H1 (cell line): ENCODE results near the gene C1orf116. TPM values are rescaled to one million over a fixed set of nuclear protein-coding genes. Genes with fewer than 3 reads are reported as not detected.

Experiments
- CTCF ChIA-PET: fragments of 300-600 bp; sonication (Branson Sonifier 250); formaldehyde crosslinking; loops from one replicate; lab custom pipeline; 2021; ENCODE audit not compliant: partially characterized antibody; lab: Charles Lee
- POLR2A ChIA-PET: fragments of 300-600 bp; sonication (Branson Sonifier 250); formaldehyde crosslinking; loops from one replicate; lab custom pipeline; 2021; ENCODE audit warnings: inconsistent platforms; ENCODE audit not compliant: partially characterized antibody; lab: Charles Lee
- DNase-seq, 2 experiments: peaks; one replicate each; pipeline versions ENCODE4 v3.0.0 to v3.0.0-alpha.2; 2010 to 2022; ENCODE audit warnings: low spot score in 2 of 2, low read depth in 1 of 2, mixed read lengths in 1 of 2
- FAIRE-seq: peaks from 2 replicates; lab custom pipeline; 2011; peaks lifted over from hg19 to GRCh38; lab: Jason Lieb, UNC
- H2AFZ ChIP-seq: 2 replicates; pipeline ENCODE4 v1.8.1; 2012; ENCODE audit warnings: low read length, inconsistent platforms
- H2AK5ac ChIP-seq: 2 replicates; pipeline ENCODE4 v1.6.1; 2013; ENCODE audit warnings: low read depth, low read length
- H2BK120ac ChIP-seq: replicated peaks from 2 replicates; pipeline ENCODE3; 2013; ENCODE audit warnings: low read depth, low read length, inconsistent platforms
- H2BK12ac ChIP-seq: 2 replicates; pipeline ENCODE4 v1.6.1; 2013; ENCODE audit warnings: low read depth, low read length
- H2BK15ac ChIP-seq: 2 replicates; pipeline ENCODE4 v1.6.1; 2013; ENCODE audit warnings: low read length
- H2BK20ac ChIP-seq: 2 replicates; pipeline ENCODE4 v1.6.1; 2013; ENCODE audit warnings: low read length
- H2BK5ac ChIP-seq: 2 replicates; pipeline ENCODE4 v1.6.1; 2013; ENCODE audit warnings: low read depth, low read length
- H3K14ac ChIP-seq: 2 replicates; pipeline ENCODE4 v1.6.1; 2013; ENCODE audit warnings: inconsistent platforms; ENCODE audit not compliant: insufficient read length
- H3K18ac ChIP-seq: 2 replicates; pipeline ENCODE4 v1.6.1; 2013; ENCODE audit warnings: low read length; ENCODE audit errors: extremely low read depth
- H3K23ac ChIP-seq: 2 replicates; pipeline ENCODE4 v1.6.1; 2013; ENCODE audit warnings: inconsistent platforms; ENCODE audit not compliant: insufficient read length
- H3K23me2 ChIP-seq: 2 replicates; pipeline ENCODE4 v1.6.1; 2013; ENCODE audit warnings: low read depth, low read length
- H3K27ac ChIP-seq: 2 replicates; pipeline ENCODE4 v1.6.1; 2011; ENCODE audit warnings: low read depth, low read length, inconsistent platforms
- H3K27me3 ChIP-seq, 4 experiments: replicated peaks in 1 of 4; 1 replicate in 1 of 4; 2 replicates in 3 of 4; pipeline versions ENCODE4 v1.6.1 to v1.8.1; 2011 to 2013; ENCODE audit warnings: low read length in 3 of 4, mild to moderate bottlenecking in 3 of 4, inconsistent platforms in 2 of 4, mixed read lengths in 2 of 4, moderate library complexity in 1 of 4; ENCODE audit not compliant: control insufficient read depth in 3 of 4, insufficient read depth in 3 of 4; ENCODE audit errors: extremely low read depth in 1 of 4
- H3K36me3 ChIP-seq, 4 experiments: 2 replicates each; pipeline versions ENCODE4 v1.6.1 to v1.8.1; 2011 to 2013; ENCODE audit warnings: mild to moderate bottlenecking in 4 of 4, low read length in 3 of 4, moderate library complexity in 2 of 4, control low read depth in 1 of 4, inconsistent platforms in 1 of 4; ENCODE audit not compliant: insufficient read depth in 4 of 4, control insufficient read depth in 2 of 4
- H3K4ac ChIP-seq: replicated peaks from 2 replicates; pipeline ENCODE3; 2013; ENCODE audit warnings: low read length, low read depth, mixed read lengths, inconsistent platforms; ENCODE audit not compliant: insufficient read length
- H3K4me1 ChIP-seq, 4 experiments: replicated peaks in 1 of 4; 1 replicate in 1 of 4; 2 replicates in 3 of 4; pipeline versions ENCODE4 v1.6.1 to v1.8.1; 2011 to 2013; ENCODE audit warnings: low read length in 3 of 4, inconsistent platforms in 2 of 4, mixed read lengths in 1 of 4; ENCODE audit not compliant: insufficient read depth in 4 of 4, control insufficient read depth in 3 of 4
- H3K4me2 ChIP-seq, 2 experiments: 2 replicates each; pipeline versions ENCODE4 v1.6.1 to v1.8.1; 2011 to 2013; ENCODE audit warnings: low read depth in 2 of 2, low read length in 2 of 2, control low read depth in 1 of 2, inconsistent platforms in 1 of 2, mild to moderate bottlenecking in 1 of 2; ENCODE audit not compliant: insufficient read depth in 1 of 2
- H3K4me3 ChIP-seq, 4 experiments: fragments of 200-600, 300-600 bp in 1 of 4; sonication (generic), shearing (Covaris generic), sonication (Bioruptor Twin) in 1 of 4; 2 replicates each; pipeline versions ENCODE4 v1.5.1 to v1.8.1; 2011 to 2016; ENCODE audit warnings: low read length in 4 of 4, low read depth in 3 of 4, control low read depth in 2 of 4, inconsistent platforms in 2 of 4, mild to moderate bottlenecking in 2 of 4, mixed read lengths in 1 of 4, moderate library complexity in 1 of 4; ENCODE audit not compliant: insufficient read depth in 2 of 4; ENCODE audit errors: extremely low read depth in 1 of 4
- H3K56ac ChIP-seq: replicated peaks from 2 replicates; pipeline ENCODE3; 2013; ENCODE audit warnings: low read depth, mild to moderate bottlenecking, mixed read lengths, low read length, inconsistent platforms; ENCODE audit not compliant: insufficient read length
- H3K79me1 ChIP-seq: 2 replicates; pipeline ENCODE4 v1.6.1; 2013; ENCODE audit warnings: low read depth, low read length, control low read depth
- H3K79me2 ChIP-seq, 2 experiments: 2 replicates each; pipeline versions ENCODE4 v1.6.1 to v1.8.1; 2012 to 2013; ENCODE audit warnings: low read length in 2 of 2, mild to moderate bottlenecking in 2 of 2, inconsistent platforms in 1 of 2; ENCODE audit not compliant: insufficient read depth in 2 of 2, control insufficient read depth in 1 of 2
- H3K9ac ChIP-seq, 4 experiments: replicated peaks in 1 of 4; 1 replicate in 1 of 4; 2 replicates in 3 of 4; pipeline versions ENCODE4 v1.6.1 to v1.8.1; 2011 to 2013; ENCODE audit warnings: low read depth in 3 of 4, low read length in 3 of 4, control low read depth in 2 of 4, mild to moderate bottlenecking in 2 of 4, moderate library complexity in 2 of 4, inconsistent platforms in 1 of 4; ENCODE audit errors: extremely low read depth in 1 of 4
- H3K9me3 ChIP-seq, 2 experiments: 2 replicates each; pipeline versions ENCODE4 v1.6.1 to v1.8.1; 2012 to 2013; ENCODE audit warnings: mild to moderate bottlenecking in 2 of 2, moderate library complexity in 2 of 2, control low read depth in 1 of 2, inconsistent platforms in 1 of 2, low read depth in 1 of 2, low read length in 1 of 2, mixed read lengths in 1 of 2; ENCODE audit not compliant: insufficient read depth in 2 of 2
- H4K20me1 ChIP-seq, 2 experiments: replicated peaks in 1 of 2; 2 replicates each; pipeline versions ENCODE3 to v1.8.1; 2011 to 2013; ENCODE audit warnings: inconsistent platforms in 2 of 2, low read length in 2 of 2, mild to moderate bottlenecking in 1 of 2; ENCODE audit not compliant: insufficient read depth in 2 of 2, control insufficient read depth in 1 of 2
- H4K5ac ChIP-seq: 2 replicates; pipeline ENCODE4 v1.6.1; 2013; ENCODE audit warnings: low read length, low read depth, mixed read lengths, inconsistent platforms; ENCODE audit not compliant: insufficient read length
- H4K8ac ChIP-seq: 2 replicates; pipeline ENCODE4 v1.8.0; 2013; ENCODE audit warnings: mild to moderate bottlenecking, moderate library complexity, low read length, inconsistent platforms; ENCODE audit not compliant: insufficient read depth; ENCODE audit errors: extremely low read depth
- H4K91ac ChIP-seq: replicated peaks from 2 replicates; pipeline ENCODE3; 2013; ENCODE audit warnings: low read length, mixed read lengths, inconsistent platforms; ENCODE audit not compliant: insufficient read length
- CHD2 ChIP-seq: IDR thresholded peaks from 2 replicates; pipeline ENCODE4 v1.6.1; 2012; ENCODE audit warnings: low read length, improper control_type of control experiment
- WGBS, 2 experiments: shearing (Covaris generic) in 1 of 2; methylation state at CpG; one replicate each; pipeline versions ENCODE4 v1.1.6 to v1.1.7; 2013 to 2015; ENCODE audit warnings: low lambda C conversion rate in 2 of 2, mixed read lengths in 2 of 2, inconsistent platforms in 1 of 2, low coverage in 1 of 2, missing lambda C conversion rate in 1 of 2; ENCODE audit not compliant: insufficient replicate concordance in 2 of 2, insufficient coverage in 1 of 2, insufficient read length in 1 of 2; ENCODE audit errors: extremely low coverage in 1 of 2, missing lambda C conversion rate in 1 of 2; 5-methylcytosine and 5-hydroxymethylcytosine counted together
- polyA plus RNA-seq, 7 experiments: library from polyadenylated mRNA; depleted of rRNA in 3 of 7; stranded (reverse) in 5 of 7; unstranded in 2 of 7; fragments of >200 nt in 5 of 7; fragments of 200-250 nt in 2 of 7; gene quantifications; 1 replicate in 5 of 7; 2 replicates in 1 of 7; 4 replicates in 1 of 7; pipeline versions ENCODE4 v1.2.1 to v1.2.3, GENCODE V29; 2011 to 2013; ENCODE audit warnings: missing spikeins in 2 of 7, mixed read lengths in 2 of 7
- total RNA-seq: library from RNA; stranded (reverse); fragmentation: NEBNext Ultra II Directional; extraction: Animal tissue kit (Norgen Biotek cat#: 25700); gene quantifications from 2 replicates; pipeline ENCODE4 v1.2.1, GENCODE V29; 2021
- TF ChIP-seq, protein P1 (sequence below): IDR thresholded peaks from 2 replicates; pipeline ENCODE4 v1.6.1; 2012; ENCODE audit warnings: low read length, inconsistent platforms

Gene C1orf116
- total and polyA plus RNA-seq, 2 of the 8 experiments (the other 6 are each of a cell fraction or from before 2014, with no cell fraction given) = 2.2 to 3.9 TPM

DNA sequence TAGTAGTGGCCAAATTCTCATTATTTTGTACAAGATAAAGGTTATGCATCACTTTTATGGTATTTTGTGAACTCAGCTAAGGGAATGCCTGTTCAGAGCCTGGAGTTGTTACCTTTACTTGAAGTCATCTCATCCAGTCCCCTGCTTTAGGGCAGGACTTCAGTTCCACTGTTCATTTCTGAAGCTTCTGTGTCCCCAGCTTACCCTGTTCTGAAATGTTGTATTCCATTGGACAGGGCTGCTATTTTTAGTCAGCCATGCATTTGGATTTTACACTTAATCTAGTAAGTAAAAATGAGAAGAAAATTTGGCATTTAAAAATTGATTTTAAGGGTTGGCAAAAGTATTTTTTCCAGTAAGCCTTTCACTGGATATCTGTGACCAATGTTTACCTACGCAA, 44.5 kb upstream of the C1orf116 start:
- Histone ChIP-seq H2AFZ (no peak overlapping the region), H3K23ac (no peak overlapping the region), H2BK12ac (no peak overlapping the region), H3K18ac (no peak overlapping the region), H3K56ac (no peak overlapping the region), H2BK15ac (no peak overlapping the region), H4K5ac (no peak overlapping the region), H3K9ac (no peak overlapping the region), H2BK5ac (no peak overlapping the region), H4K8ac (no peak overlapping the region), H2BK120ac (no peak overlapping the region), H3K9me3 (no peaks in the 10 kb centered on the region), H3K27me3 (no peaks in the 10 kb centered on the region), H3K4ac (no peak overlapping the region), H2AK5ac (no peak overlapping the region), H4K20me1 (no peaks in the 10 kb centered on the region), H3K79me1 (0 out of 2 replicates have a peak, but pooled peaks cover 2% of the 10 kb centered on the region), H3K23me2 (no peaks in the 10 kb centered on the region), H3K4me2 (no peak overlapping the region), H3K4me1 (no peaks in the 10 kb centered on the region), H3K27ac (no peak overlapping the region), H3K79me2 (no peaks in the 10 kb centered on the region), H3K36me3 (peaks cover 0 to 4% (median 1%) of the 10 kb centered on the region in 4 experiments; a peak in 4 of 8 replicates), H3K14ac (no peak overlapping the region), H4K91ac (no peak overlapping the region), H3K4me3 (no peak overlapping the region), H2BK20ac (no peak overlapping the region)
- POLR2A ChIA-PET = no interaction called here
- CTCF ChIA-PET = interaction anchor here (0.6 to 1.7 kb wide), 6 partner anchors 16 to 415 kb away, joined by 3 to 7 read pairs (median 3); no protein-coding TSS in a partner anchor
- FAIRE-seq (no peak), DNase-seq (no peak)
- 83% methylated on average over 1 of the region's 1 CpG; no CpG with 5 or more reads in 1 of the 2 experiments for WGBS, 2 experiments
- no peak for TF ChIP-seq CHD2
- TF ChIP-seq, protein P1, sequence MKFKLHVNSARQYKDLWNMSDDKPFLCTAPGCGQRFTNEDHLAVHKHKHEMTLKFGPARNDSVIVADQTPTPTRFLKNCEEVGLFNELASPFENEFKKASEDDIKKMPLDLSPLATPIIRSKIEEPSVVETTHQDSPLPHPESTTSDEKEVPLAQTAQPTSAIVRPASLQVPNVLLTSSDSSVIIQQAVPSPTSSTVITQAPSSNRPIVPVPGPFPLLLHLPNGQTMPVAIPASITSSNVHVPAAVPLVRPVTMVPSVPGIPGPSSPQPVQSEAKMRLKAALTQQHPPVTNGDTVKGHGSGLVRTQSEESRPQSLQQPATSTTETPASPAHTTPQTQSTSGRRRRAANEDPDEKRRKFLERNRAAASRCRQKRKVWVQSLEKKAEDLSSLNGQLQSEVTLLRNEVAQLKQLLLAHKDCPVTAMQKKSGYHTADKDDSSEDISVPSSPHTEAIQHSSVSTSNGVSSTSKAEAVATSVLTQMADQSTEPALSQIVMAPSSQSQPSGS = no peak
